ENCODE measurements around the gene ZNF785.

- TF ChIP-seq EZH2 (IDR thresholded peaks at IDR 0.05; ENCODE audit: borderline replicate concordance, insufficient read depth, low read depth, low read length, poor library complexity, severe bottlenecking), result no peak
- peak; percentile 95 for TF ChIP-seq CTCF (IDR thresholded peaks at IDR 0.05)
Observed at GRCh38 chr16:30628628-30629540, 43.4 kb upstream of the ZNF785 start.

All from B cell (primary cell).